HCEC 1CT (cell line): Measurements from ENCODE around the gene COL16A1.

Source experiments
- DNase-seq: peaks from one replicate; pipeline ENCODE4 v3.0.0-alpha.2; 2017

The COL16A1 gene

GRCh38 chr1:31703431-31704270 lies at the start of gene COL16A1:
Gene COL16A1 (minus strand): TSS chr1:31704017. CDS start chr1:31702193, 1,824 bp downstream.
- DNase-seq, result peak; percentile 43

DNA sequence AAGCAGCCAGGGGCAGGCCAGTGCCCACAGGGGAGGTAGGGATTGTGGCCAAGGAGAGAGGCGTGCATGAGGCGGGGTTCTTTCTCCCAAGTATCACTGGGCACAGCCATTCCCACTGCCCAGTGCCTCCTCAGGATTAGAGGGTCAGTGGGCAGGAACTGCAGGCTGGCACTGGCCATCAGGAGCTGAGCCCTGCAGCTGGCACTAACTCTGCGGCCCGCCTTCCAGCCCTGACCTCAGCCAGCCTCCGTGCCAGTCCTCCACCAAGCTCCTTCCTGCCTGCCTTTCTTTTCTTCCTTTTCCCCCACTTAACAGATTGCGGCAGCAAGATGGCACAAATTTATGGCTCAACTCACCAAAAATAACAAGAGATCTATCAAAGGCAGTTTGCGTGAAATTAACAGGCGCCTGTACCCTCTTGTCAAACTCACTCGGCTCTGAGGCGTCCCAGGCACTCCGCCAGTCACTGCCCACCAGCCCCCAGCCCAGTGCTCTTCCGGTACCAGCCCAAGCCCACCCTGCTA lies 49.2 kb upstream of the COL16A1 start:
- no peak for DNase-seq

GRCh38 chr1:31752258-31752657 lies 48.4 kb upstream of the COL16A1 start:
- DNase-seq, result no peak

- no peak for DNase-seq
Measured at GRCh38 chr1:31751822-31752241, 48.0 kb upstream of the COL16A1 start.

DNA sequence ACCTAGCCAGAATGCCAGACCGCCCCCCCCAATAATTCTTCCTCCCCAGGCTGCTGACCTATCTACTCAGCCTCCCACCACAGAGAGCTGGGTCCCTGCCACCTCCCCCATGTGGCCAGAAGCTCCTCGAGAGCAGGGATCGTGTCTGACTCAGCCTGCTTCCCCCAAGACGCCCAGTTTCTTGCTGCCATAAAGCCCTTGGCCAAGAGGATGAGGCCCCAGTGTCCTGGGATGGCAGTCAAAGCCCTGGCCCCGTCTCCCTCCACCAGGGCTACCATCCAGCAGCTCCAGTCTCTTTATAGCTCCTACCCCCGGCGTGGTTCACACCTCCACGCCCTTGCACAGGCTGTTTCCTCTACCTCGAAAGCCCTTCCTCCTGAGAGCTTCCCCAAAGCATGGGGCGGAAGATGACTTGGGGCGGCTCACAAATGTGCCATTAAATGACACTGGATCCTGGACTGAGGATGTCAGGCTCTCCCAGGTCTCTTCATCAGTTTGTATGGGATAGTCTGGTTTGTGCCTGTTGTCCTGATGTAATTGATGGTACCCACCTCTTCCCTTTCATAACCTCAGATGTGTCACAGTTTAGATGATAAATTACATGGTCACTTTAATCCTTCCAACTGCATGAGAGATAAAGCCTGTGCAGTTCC lies 47.2 kb upstream of the COL16A1 start:
- peak; percentile 47 for DNase-seq

- no peak for DNase-seq
Measured at GRCh38 chr1:31749785-31750735, 46.2 kb upstream of the COL16A1 start.

DNA sequence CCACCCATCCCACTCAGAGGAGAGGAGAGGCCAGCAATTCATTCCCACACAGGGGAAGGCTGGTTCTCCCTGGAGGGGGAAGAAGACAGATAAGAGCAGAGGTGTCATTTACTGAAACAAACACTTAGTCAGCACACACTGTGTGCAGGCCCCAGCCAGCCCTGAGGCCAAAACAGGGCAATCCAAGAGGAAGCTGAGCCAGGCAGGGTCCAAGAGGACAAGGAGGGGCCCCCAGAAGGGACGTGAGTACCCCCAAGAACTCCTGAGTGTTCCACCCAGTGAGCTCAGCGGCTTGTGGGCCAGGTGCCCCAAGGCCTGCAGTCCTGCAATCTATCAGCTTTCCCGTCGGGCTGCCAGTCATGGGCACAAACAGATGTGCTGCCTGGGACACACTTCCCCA lies 44.5 kb upstream of the COL16A1 start:
- no peak for DNase-seq

GRCh38 chr1:31747304-31747703 lies 43.5 kb upstream of the COL16A1 start:
- no peak for DNase-seq

DNA sequence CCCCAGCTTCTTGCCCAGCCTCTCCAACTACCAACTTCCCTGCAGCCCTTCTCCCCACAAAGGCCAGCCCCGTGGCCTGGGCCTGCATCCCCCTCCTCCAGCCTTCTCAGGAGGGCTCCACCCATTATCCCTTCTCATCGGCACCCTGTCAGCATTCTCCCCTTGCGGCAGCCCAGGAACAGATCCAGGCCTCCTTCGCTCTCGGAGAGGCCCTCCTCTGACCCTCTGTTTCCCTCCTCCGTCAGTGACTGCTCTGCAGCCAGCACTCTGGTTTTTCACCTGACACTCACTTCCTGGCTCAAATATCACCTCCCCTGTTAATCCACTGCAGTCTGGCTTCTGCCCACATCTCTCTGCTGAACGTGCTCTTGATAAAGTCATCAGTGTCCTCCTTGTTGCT lies 42.9 kb upstream of the COL16A1 start:
- DNase-seq, result no peak

GRCh38 chr1:31745946-31746670 lies 42.3 kb upstream of the COL16A1 start:
- DNase-seq, result no peak

DNA sequence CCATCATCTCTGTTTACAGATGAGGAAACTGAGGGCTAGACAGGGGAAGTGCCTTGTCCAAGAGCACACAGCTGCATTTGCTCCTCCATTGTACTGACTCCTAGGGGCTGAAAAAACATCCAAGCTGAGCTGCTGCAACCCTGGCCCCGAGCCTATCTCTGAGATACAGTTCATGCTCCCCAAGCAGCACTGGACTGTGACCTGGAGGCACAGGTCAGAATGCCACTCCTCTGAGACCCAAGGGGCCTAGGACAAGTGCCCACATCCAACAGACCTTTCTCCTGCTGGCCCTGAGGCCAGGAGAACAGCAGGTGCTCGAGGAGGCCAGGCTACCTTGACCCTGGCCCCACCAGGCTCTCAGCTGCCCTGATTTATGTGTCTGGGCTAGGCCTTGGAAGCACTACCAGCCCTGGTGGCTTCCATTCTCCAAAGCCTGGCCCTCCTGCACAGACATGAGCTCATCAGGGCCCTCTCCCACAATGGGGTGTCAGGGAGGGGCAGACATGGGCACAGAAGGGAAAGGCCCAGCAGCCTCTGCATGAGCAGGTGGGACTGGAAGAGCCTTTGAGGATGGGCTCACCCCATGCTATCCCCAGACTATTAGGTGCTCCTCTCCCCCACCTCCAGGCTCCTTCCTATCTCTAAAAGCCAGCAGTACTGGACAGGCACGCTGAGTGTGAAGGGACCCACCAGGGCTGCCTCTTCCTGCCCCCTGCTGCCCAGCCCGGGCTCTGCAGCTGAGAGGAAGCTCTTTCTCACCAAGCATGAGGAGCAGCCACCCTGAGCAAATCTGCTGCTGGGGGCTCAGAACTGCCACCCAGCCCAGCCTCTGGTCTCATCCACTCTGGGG lies 41.5 kb upstream of the COL16A1 start:
- DNase-seq, result peak; percentile 58

GRCh38 chr1:31744165-31744888 lies 40.5 kb upstream of the COL16A1 start:
- DNase-seq, result no peak

- DNase-seq, result no peak
Measured at GRCh38 chr1:31742462-31743212, 38.8 kb upstream of the COL16A1 start.

GRCh38 chr1:31739346-31739745 lies 35.5 kb upstream of the COL16A1 start:
- no peak for DNase-seq

GRCh38 chr1:31736675-31737074 lies 32.9 kb upstream of the COL16A1 start:
- DNase-seq, result no peak

DNA sequence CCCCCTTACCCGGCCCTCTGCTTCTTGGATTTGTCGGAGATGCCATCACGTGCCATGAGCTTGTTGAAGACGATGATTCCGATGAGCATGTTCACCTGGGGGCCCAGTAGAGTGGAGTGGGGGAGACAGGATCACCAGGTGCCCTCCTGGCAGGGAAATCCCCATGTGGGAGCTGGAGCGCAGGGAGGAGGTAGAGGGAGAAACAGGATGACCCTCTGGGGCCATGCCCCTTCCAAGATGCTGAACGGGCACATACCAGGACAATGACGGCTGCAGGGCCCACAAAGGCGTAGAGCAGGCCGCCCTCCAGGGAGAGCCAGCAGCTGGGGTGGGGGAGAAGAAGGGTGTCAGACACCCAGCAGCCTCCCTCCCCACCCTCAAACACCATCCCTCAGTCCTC lies 31.8 kb upstream of the COL16A1 start:
- no peak for DNase-seq

- no peak for DNase-seq
Measured at GRCh38 chr1:31734582-31735107, 30.8 kb upstream of the COL16A1 start.

DNA sequence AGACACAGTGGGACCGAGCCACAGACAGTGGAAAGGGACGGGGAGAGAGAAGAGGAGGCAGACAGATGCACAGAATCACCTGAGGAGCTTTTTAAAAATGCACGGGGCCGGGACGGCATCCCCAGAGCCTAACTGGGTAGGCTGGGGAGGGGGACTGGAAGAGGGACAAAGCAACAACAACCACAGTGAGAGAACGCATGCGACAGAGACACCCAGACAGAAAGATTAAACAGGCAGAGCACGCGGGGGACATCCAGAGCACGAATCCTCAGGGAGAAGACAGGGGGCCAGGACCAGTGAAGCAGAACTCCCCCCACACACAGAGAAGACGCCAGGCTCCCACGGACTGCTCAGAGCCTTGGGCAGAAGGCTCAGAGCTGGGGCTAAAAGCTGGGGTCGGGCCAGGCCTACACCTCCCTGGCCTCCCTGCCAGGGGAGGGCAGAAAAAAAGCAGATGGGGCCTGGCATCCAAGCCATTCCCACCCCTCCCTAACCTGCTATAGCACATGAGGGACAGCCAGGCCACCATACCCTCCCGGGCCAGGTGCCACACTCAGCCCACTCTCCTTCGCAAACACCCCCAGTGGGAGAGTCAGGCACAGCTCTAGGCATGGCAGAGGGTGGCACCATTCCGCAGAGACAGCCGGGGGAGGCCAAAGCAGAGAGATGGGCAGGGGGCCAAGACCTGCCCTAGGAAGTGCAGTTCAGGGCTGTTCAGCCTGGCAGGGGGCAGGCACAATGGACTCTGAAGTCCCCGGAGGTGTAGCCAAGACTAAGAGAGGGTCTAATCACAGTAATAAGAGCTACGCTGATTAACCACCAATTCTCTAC lies 29.8 kb upstream of the COL16A1 start:
- no peak for DNase-seq
